ENCODE data around the gene MAPKAPK2.
"Not testable (repeated sequence)": the region's sequence is repeated elsewhere in the genome, so short reads cannot be mapped to it uniquely, and the experiment has no call there.

Gene MAPKAPK2

GRCh38 chr1:206757524-206758266, 73.0 kb downstream of the MAPKAPK2 start:
- Mint-ChIP-seq H3K9me3 (no peaks in the 10 kb centered on the region), H3K27ac (ENCODE audit: low read depth) (no peak overlapping the region), H3K4me3 (no peak overlapping the region), H3K36me3 (ENCODE audit: insufficient read depth) (peaks cover 1% of the 10 kb centered on the region), H3K27me3 (no peaks in the 10 kb centered on the region), H3K4me1 (peaks cover 20% of the 10 kb centered on the region)
- DNase-seq (ENCODE audit: low spot score in 2 of 2) (no peak), ATAC-seq (replicated peaks; ENCODE audit: extremely low read depth, poor library complexity, severe bottlenecking) (peak; percentile 92)

- no peak overlapping the region for H3K4me3 Mint-ChIP-seq
- no peaks in the 10 kb centered on the region for H3K27me3 Mint-ChIP-seq
- H3K4me1 Mint-ChIP-seq, result peaks cover 26% of the 10 kb centered on the region
- H3K36me3 Mint-ChIP-seq (ENCODE audit: insufficient read depth), result peaks cover 3% of the 10 kb centered on the region
- no peak overlapping the region for H3K27ac Mint-ChIP-seq (ENCODE audit: low read depth)
- no peak for ATAC-seq (replicated peaks; ENCODE audit: extremely low read depth, poor library complexity, severe bottlenecking)
- no peak for DNase-seq (ENCODE audit: low spot score in 2 of 2)
- H3K9me3 Mint-ChIP-seq, result no peaks in the 10 kb centered on the region
These were observed 75.9 kb downstream of the MAPKAPK2 start for GRCh38 chr1:206760590-206760989.

GRCh38 chr1:206761159-206761768, 76.6 kb downstream of the MAPKAPK2 start:
- Mint-ChIP-seq H3K4me3 (no peak overlapping the region), H3K9me3 (no peaks in the 10 kb centered on the region), H3K27me3 (no peaks in the 10 kb centered on the region), H3K27ac (ENCODE audit: low read depth) (no peak overlapping the region), H3K36me3 (ENCODE audit: insufficient read depth) (peaks cover 3% of the 10 kb centered on the region), H3K4me1 (peaks cover 29% of the 10 kb centered on the region)
- DNase-seq (ENCODE audit: low spot score in 2 of 2) (no peak), ATAC-seq (replicated peaks; ENCODE audit: extremely low read depth, poor library complexity, severe bottlenecking) (no peak)

- H3K36me3 Mint-ChIP-seq (ENCODE audit: insufficient read depth); H3K27me3 Mint-ChIP-seq; DNase-seq (ENCODE audit: low spot score in 2 of 2); H3K9me3 Mint-ChIP-seq; H3K4me3 Mint-ChIP-seq; ATAC-seq (replicated peaks; ENCODE audit: extremely low read depth, poor library complexity, severe bottlenecking): not testable (repeated sequence)
- H3K27ac Mint-ChIP-seq (ENCODE audit: low read depth), result peak overlapping the region; percentile 57
- peaks cover 32% of the 10 kb centered on the region for H3K4me1 Mint-ChIP-seq
These were observed 78.1 kb downstream of the MAPKAPK2 start for GRCh38 chr1:206762741-206763364.

GRCh38 chr1:206765771-206766170, 81.1 kb downstream of the MAPKAPK2 start:
- H3K27me3 Mint-ChIP-seq; H3K27ac Mint-ChIP-seq (ENCODE audit: low read depth); H3K36me3 Mint-ChIP-seq (ENCODE audit: insufficient read depth); H3K9me3 Mint-ChIP-seq; DNase-seq (ENCODE audit: low spot score in 2 of 2); ATAC-seq (replicated peaks; ENCODE audit: extremely low read depth, poor library complexity, severe bottlenecking): not testable (repeated sequence)
- Mint-ChIP-seq H3K4me3 (peak overlapping the region; percentile 64), H3K4me1 (peaks cover 57% of the 10 kb centered on the region)

- DNase-seq (ENCODE audit: low spot score in 2 of 2) (peak; percentile 47 to 61), ATAC-seq (replicated peaks; ENCODE audit: extremely low read depth, poor library complexity, severe bottlenecking) (peak; percentile 69)
- H3K9me3 Mint-ChIP-seq, result no peaks in the 10 kb centered on the region
- H3K36me3 Mint-ChIP-seq (ENCODE audit: insufficient read depth), result peaks cover 1% of the 10 kb centered on the region
- no peaks in the 10 kb centered on the region for H3K27me3 Mint-ChIP-seq
- H3K4me3 Mint-ChIP-seq, result peak overlapping the region; percentile 64
- H3K27ac Mint-ChIP-seq (ENCODE audit: low read depth), result peak overlapping the region; percentile 85
- H3K4me1 Mint-ChIP-seq, result peaks cover 63% of the 10 kb centered on the region
These were observed 81.6 kb downstream of the MAPKAPK2 start for GRCh38 chr1:206766251-206766856.

GRCh38 chr1:206768472-206769303, 84.0 kb downstream of the MAPKAPK2 start:
- peak overlapping the region; percentile 83 for H3K27ac Mint-ChIP-seq (ENCODE audit: low read depth)
- ATAC-seq (replicated peaks; ENCODE audit: extremely low read depth, poor library complexity, severe bottlenecking), result peak; percentile 21
- peak overlapping the region; percentile 47 for H3K4me3 Mint-ChIP-seq
- DNase-seq (ENCODE audit: low spot score in 2 of 2), result no peak
- peaks cover 3% of the 10 kb centered on the region for H3K36me3 Mint-ChIP-seq (ENCODE audit: insufficient read depth)
- H3K4me1 Mint-ChIP-seq, result peaks cover 77% of the 10 kb centered on the region
- no peaks in the 10 kb centered on the region for H3K27me3 Mint-ChIP-seq
- no peaks in the 10 kb centered on the region for H3K9me3 Mint-ChIP-seq

- DNase-seq (ENCODE audit: low spot score in 2 of 2) (peak in 1 of 2 donors; percentile 66), ATAC-seq (replicated peaks; ENCODE audit: extremely low read depth, poor library complexity, severe bottlenecking) (peak; percentile 79)
- Mint-ChIP-seq H3K4me3 (peak overlapping the region; percentile 47), H3K36me3 (ENCODE audit: insufficient read depth) (peaks cover 3% of the 10 kb centered on the region), H3K4me1 (peaks cover 76% of the 10 kb centered on the region), H3K27ac (ENCODE audit: low read depth) (peak overlapping the region; percentile 83), H3K9me3 (no peaks in the 10 kb centered on the region), H3K27me3 (no peaks in the 10 kb centered on the region)
These were observed 84.6 kb downstream of the MAPKAPK2 start for GRCh38 chr1:206769304-206769731.

GRCh38 chr1:206770531-206771337, 86.0 kb downstream of the MAPKAPK2 start, which contains the start of gene IL19:
Gene IL19, plus strand, starts transcription at chr1:206770773. Its CDS starts 65,890 bp downstream, at chr1:206836663.
- Mint-ChIP-seq H3K4me1 (peaks cover 72% of the 10 kb centered on the region), H3K9me3 (no peaks in the 10 kb centered on the region), H3K27me3 (no peaks in the 10 kb centered on the region), H3K36me3 (ENCODE audit: insufficient read depth) (peaks cover 2% of the 10 kb centered on the region), H3K4me3 (peak within 1 kb of the TSS; percentile 47), H3K27ac (ENCODE audit: low read depth) (peak within 1 kb of the TSS; percentile 83)
- no peak for DNase-seq (ENCODE audit: low spot score in 2 of 2)
- no peak for ATAC-seq (replicated peaks; ENCODE audit: extremely low read depth, poor library complexity, severe bottlenecking)

- peak overlapping the region; percentile 83 for H3K27ac Mint-ChIP-seq (ENCODE audit: low read depth)
- no peak for DNase-seq (ENCODE audit: low spot score in 2 of 2)
- H3K36me3 Mint-ChIP-seq (ENCODE audit: insufficient read depth), result peaks cover 2% of the 10 kb centered on the region
- no peaks in the 10 kb centered on the region for H3K9me3 Mint-ChIP-seq
- peaks cover 66% of the 10 kb centered on the region for H3K4me1 Mint-ChIP-seq
- H3K4me3 Mint-ChIP-seq, result peak overlapping the region; percentile 47
- no peaks in the 10 kb centered on the region for H3K27me3 Mint-ChIP-seq
- ATAC-seq (replicated peaks; ENCODE audit: extremely low read depth, poor library complexity, severe bottlenecking), result no peak
These were observed 86.6 kb downstream of the MAPKAPK2 start for GRCh38 chr1:206771338-206771692.

GRCh38 chr1:206772243-206772937, 87.7 kb downstream of the MAPKAPK2 start, which contains the start of gene IL10:
Gene IL10, minus strand, starts transcription at chr1:206772494. Its CDS starts 59 bp downstream, at chr1:206772435.
- ATAC-seq (replicated peaks; ENCODE audit: extremely low read depth, poor library complexity, severe bottlenecking), result no peak
- no peak for DNase-seq (ENCODE audit: low spot score in 2 of 2)
- no peaks in the 10 kb centered on the region for H3K27me3 Mint-ChIP-seq
- H3K27ac Mint-ChIP-seq (ENCODE audit: low read depth), result peak within 1 kb of the TSS; percentile 73
- peak within 1 kb of the TSS; percentile 47 for H3K4me3 Mint-ChIP-seq
- H3K36me3 Mint-ChIP-seq (ENCODE audit: insufficient read depth), result peaks cover 2% of the 10 kb centered on the region
- peaks cover 60% of the 10 kb centered on the region for H3K4me1 Mint-ChIP-seq
- H3K9me3 Mint-ChIP-seq, result no peaks in the 10 kb centered on the region
